SU-DHL-6 (cell line): ENCODE data around the gene MT1G.
"Not testable (repeated sequence)": the region's sequence is repeated elsewhere in the genome, so short reads cannot be mapped to it uniquely, and the experiment has no call there.

Experiments
- H2AFZ ChIP-seq: fragments of 200-600 bp; sonication (generic); 2 replicates; pipeline ENCODE4 v1.6.1; 2014; ENCODE audit warnings: low read depth, mild to moderate bottlenecking, moderate library complexity, mixed read lengths, antibody characterized with exemption, low read length; ENCODE audit not compliant: severe bottlenecking
- H3F3A ChIP-seq: fragments of 200-600 bp; shearing (Covaris generic); 2 replicates; pipeline ENCODE4 v1.6.0; 2016; ENCODE audit warnings: antibody characterized with exemption, mild to moderate bottlenecking; ENCODE audit not compliant: insufficient read depth
- H3K27ac ChIP-seq: fragments of 200-600 bp; sonication (generic); 2 replicates; pipeline ENCODE4 v1.5.1; 2016; ENCODE audit warnings: low read depth, mild to moderate bottlenecking, low read length, moderate library complexity, mixed read lengths
- H3K27me3 ChIP-seq: fragments of 200-600 bp; sonication (generic), shearing (Covaris generic); 2 replicates; pipeline ENCODE4 v1.6.0; 2014; ENCODE audit warnings: mild to moderate bottlenecking, low read length
- H3K36me3 ChIP-seq: fragments of 200-600 bp; sonication (generic); 2 replicates; pipeline ENCODE4 v1.6.1; 2014; ENCODE audit warnings: mild to moderate bottlenecking, low read length, mixed read lengths
- H3K4me2 ChIP-seq: fragments of 300-600, 200-600 bp; shearing (Covaris generic), sonication (generic); 2 replicates; pipeline ENCODE4 v1.6.0; 2014; ENCODE audit warnings: low read length, low read depth, mild to moderate bottlenecking; ENCODE audit not compliant: poor library complexity, severe bottlenecking
- H3K4me3 ChIP-seq: fragments of 200-600 bp; sonication (generic); 2 replicates; pipeline ENCODE4 v1.5.1; 2014; ENCODE audit warnings: antibody characterized with exemption, low read length, mild to moderate bottlenecking, mixed read lengths; ENCODE audit not compliant: insufficient read depth, poor library complexity, severe bottlenecking
- H3K79me2 ChIP-seq: fragments of 200-600 bp; sonication (generic); 2 replicates; pipeline ENCODE4 v1.6.1; 2014; ENCODE audit warnings: mild to moderate bottlenecking, low read length, moderate library complexity; ENCODE audit not compliant: insufficient read depth
- H3K9ac ChIP-seq: fragments of 200-600 bp; sonication (generic); 2 replicates; pipeline ENCODE4 v1.7.0; 2014; ENCODE audit warnings: mild to moderate bottlenecking, low read length
- H3K9me2 ChIP-seq: fragments of 200-600 bp; sonication (generic); replicated peaks from 2 replicates; pipeline ENCODE4 v1.6.1; 2014; ENCODE audit warnings: low read length; ENCODE audit not compliant: insufficient read depth
- H3K9me3 ChIP-seq: fragments of 200-600 bp; sonication (generic); 2 replicates; pipeline ENCODE4 v1.6.1; 2014; ENCODE audit warnings: low read length, mixed read lengths; ENCODE audit not compliant: insufficient read depth
- H4K20me1 ChIP-seq: fragments of 200-600 bp; sonication (generic); 2 replicates; pipeline ENCODE4 v1.6.1; 2014; ENCODE audit warnings: low read depth, mild to moderate bottlenecking, antibody characterized with exemption, low read length, moderate library complexity, mixed read lengths
- CTCF ChIP-seq: fragments of 200-600 bp; sonication (generic); IDR thresholded peaks from one replicate; pipeline ENCODE4 v1.5.1; 2017; ENCODE audit warnings: antibody characterized with exemption, mild to moderate bottlenecking, low read length, moderate library complexity; ENCODE audit not compliant: insufficient read depth, poor library complexity, severe bottlenecking
- EZH2phosphoT487 ChIP-seq: fragments of 200-600 bp; sonication (generic), shearing (Covaris generic); conservative IDR thresholded peaks from 2 replicates; pipeline ENCODE4 v1.6.1; 2018; ENCODE audit warnings: mild to moderate bottlenecking, antibody characterized with exemption, low read length, moderate library complexity, mixed read lengths

The MT1G gene

GRCh38 chr16:56667581-56668571, at the start of gene MT1G:
TSS of gene MT1G (minus strand) at chr16:56668065. CDS start at chr16:56667993, 72 bp downstream.
- Histone ChIP-seq H3K9me2 (no peaks in the 10 kb centered on the region), H3K9me3 (no peaks in the 10 kb centered on the region), H3K27me3 (no peaks in the 10 kb centered on the region), H3K4me2 (no peak within 1 kb of the TSS), H3K9ac (no peak within 1 kb of the TSS), H4K20me1 (no peaks in the 10 kb centered on the region), H2AFZ (no peak within 1 kb of the TSS), H3K4me3 (no peak within 1 kb of the TSS), H3K79me2 (no peaks in the 10 kb centered on the region), H3F3A (no peaks in the 10 kb centered on the region), H3K36me3 (no peaks in the 10 kb centered on the region), H3K27ac (no peak within 1 kb of the TSS)
- TF ChIP-seq EZH2phosphoT487: no peak
- no peak for TF ChIP-seq CTCF

GRCh38 chr16:56717532-56717931, 49.7 kb upstream of the MT1G start:
- not testable (repeated sequence) for H3K4me3 ChIP-seq, H3K36me3 ChIP-seq, H3K4me2 ChIP-seq, H3F3A ChIP-seq, H4K20me1 ChIP-seq, H3K9me2 ChIP-seq, H3K27me3 ChIP-seq, H3K27ac ChIP-seq, H2AFZ ChIP-seq, H3K79me2 ChIP-seq, H3K9me3 ChIP-seq, H3K9ac ChIP-seq

GRCh38 chr16:56716761-56717160, 48.9 kb upstream of the MT1G start:
- H3K27me3 ChIP-seq: no peaks in the 10 kb centered on the region
- H2AFZ ChIP-seq: no peak overlapping the region
- TF ChIP-seq EZH2phosphoT487: no peak
- H3K9me3 ChIP-seq: no peaks in the 10 kb centered on the region
- H3K27ac ChIP-seq: no peak overlapping the region
- no peak overlapping the region for H3K9ac ChIP-seq
- no peaks in the 10 kb centered on the region for H3K79me2 ChIP-seq
- H3K4me3 ChIP-seq: no peak overlapping the region
- no peaks in the 10 kb centered on the region for H3K36me3 ChIP-seq
- H3K4me2 ChIP-seq: no peak overlapping the region
- no peaks in the 10 kb centered on the region for H3F3A ChIP-seq
- no peaks in the 10 kb centered on the region for H3K9me2 ChIP-seq
- H4K20me1 ChIP-seq: no peaks in the 10 kb centered on the region

- no peaks in the 10 kb centered on the region for H3K36me3 ChIP-seq
- H3K9me2 ChIP-seq: no peaks in the 10 kb centered on the region
- no peaks in the 10 kb centered on the region for H4K20me1 ChIP-seq
- H3K9me3 ChIP-seq: no peaks in the 10 kb centered on the region
- H2AFZ ChIP-seq: no peak overlapping the region
- no peak overlapping the region for H3K9ac ChIP-seq
- no peaks in the 10 kb centered on the region for H3F3A ChIP-seq
- H3K27me3 ChIP-seq: no peaks in the 10 kb centered on the region
- no peak overlapping the region for H3K4me3 ChIP-seq
- no peaks in the 10 kb centered on the region for H3K79me2 ChIP-seq
- H3K27ac ChIP-seq: no peak overlapping the region
- H3K4me2 ChIP-seq: no peak overlapping the region
- TF ChIP-seq EZH2phosphoT487: no peak
- no peak for TF ChIP-seq CTCF
These were observed 47.3 kb upstream of the MT1G start for GRCh38 chr16:56715126-56715525.
